Liver (tissue), 9 donors: ENCODE measurements around the gene ERP27. TPM values are rescaled to one million over a fixed set of nuclear protein-coding genes. Genes with fewer than 3 reads are reported as not detected.

ENCODE experiments used
- DNase-seq: peaks from one replicate; pipeline ENCODE4 v3.0.0-alpha.2; 2017; ENCODE audit warnings: low spot score
- H3K27ac ChIP-seq, 2 donors: one replicate each; pipeline ENCODE4 v1.7.0; 2013; ENCODE audit warnings: inconsistent platforms in 2 of 2, low read length in 2 of 2, control low read depth in 1 of 2, low read depth in 1 of 2, mild to moderate bottlenecking in 1 of 2
- H3K27me3 ChIP-seq, 4 donors: one replicate each; pipeline versions ENCODE4 v1.6.1 to v1.7.0; 2013; ENCODE audit warnings: low read length in 3 of 4, inconsistent platforms in 1 of 4, mild to moderate bottlenecking in 1 of 4, moderate library complexity in 1 of 4; ENCODE audit not compliant: control insufficient read depth in 4 of 4, insufficient read depth in 4 of 4
- H3K36me3 ChIP-seq, 4 donors: one replicate each; pipeline versions ENCODE4 v1.6.1 to v1.7.0; 2013; ENCODE audit warnings: low read length in 3 of 4, mild to moderate bottlenecking in 3 of 4, low read depth in 1 of 4, moderate library complexity in 1 of 4; ENCODE audit not compliant: control insufficient read depth in 4 of 4, insufficient read depth in 3 of 4
- H3K4me1 ChIP-seq, 4 donors: one replicate each; pipeline versions ENCODE4 v1.6.1 to v1.7.0; 2013; ENCODE audit warnings: low read length in 3 of 4, mild to moderate bottlenecking in 3 of 4, moderate library complexity in 1 of 4; ENCODE audit not compliant: control insufficient read depth in 4 of 4, insufficient read depth in 4 of 4
- H3K4me3 ChIP-seq, 3 donors: one replicate each; pipeline versions ENCODE4 v1.6.1 to v1.7.0; 2013; ENCODE audit warnings: low read length in 3 of 3, control low read depth in 1 of 3, low read depth in 1 of 3, mild to moderate bottlenecking in 1 of 3
- H3K9ac ChIP-seq, 2 donors: one replicate each; pipeline ENCODE4 v1.7.0; 2013; ENCODE audit warnings: low read length in 2 of 2, mild to moderate bottlenecking in 2 of 2, moderate library complexity in 2 of 2, control low read depth in 1 of 2, low read depth in 1 of 2
- H3K9me3 ChIP-seq, 4 donors: one replicate each; pipeline versions ENCODE4 v1.6.1 to v1.7.0; 2013; ENCODE audit warnings: low read length in 3 of 4; ENCODE audit not compliant: control insufficient read depth in 4 of 4
- CTCF ChIP-seq: fragments of 150-350 bp; IDR thresholded peaks from 2 replicates; pipeline ENCODE4 v1.5.1; 2017; ENCODE audit warnings: improper control_type of control experiment, low read depth, low read length; ENCODE audit not compliant: missing input control
- FOXA1 ChIP-seq: IDR thresholded peaks from 2 replicates; pipeline ENCODE4 v1.6.1; 2016; ENCODE audit warnings: antibody characterized with exemption
- GABPA ChIP-seq, 2 donors: IDR thresholded peaks in 1 of 2; conservative IDR thresholded peaks in 1 of 2; 2 replicates each; pipeline ENCODE4 v1.6.1; 2016; ENCODE audit warnings: antibody characterized with exemption in 2 of 2, mild to moderate bottlenecking in 1 of 2, moderate library complexity in 1 of 2
- HNF4A ChIP-seq, 2 donors: conservative IDR thresholded peaks; 2 replicates each; pipeline ENCODE4 v1.6.1; 2016; ENCODE audit warnings: antibody characterized with exemption in 2 of 2, mild to moderate bottlenecking in 2 of 2
- HNF4G ChIP-seq: IDR thresholded peaks from 2 replicates; pipeline ENCODE4 v1.6.1; 2016; ENCODE audit warnings: antibody characterized with exemption
- MAX ChIP-seq: IDR thresholded peaks from 2 replicates; pipeline ENCODE4 v1.6.1; 2016; ENCODE audit warnings: antibody characterized with exemption
- RAD21 ChIP-seq, 2 donors: IDR thresholded peaks; 2 replicates each; pipeline ENCODE4 v1.6.1; 2016; ENCODE audit warnings: antibody characterized with exemption in 2 of 2, mild to moderate bottlenecking in 2 of 2
- REST ChIP-seq: IDR thresholded peaks from 2 replicates; pipeline ENCODE4 v1.6.1; 2016; ENCODE audit warnings: antibody characterized with exemption, mild to moderate bottlenecking
- RXRA ChIP-seq, 2 donors: IDR thresholded peaks; 2 replicates each; pipeline ENCODE4 v1.6.1; 2017 to 2018; ENCODE audit warnings: antibody characterized with exemption in 2 of 2, mild to moderate bottlenecking in 1 of 2
- SP1 ChIP-seq: IDR thresholded peaks from 2 replicates; pipeline ENCODE4 v1.6.1; 2018; ENCODE audit warnings: antibody characterized with exemption, mild to moderate bottlenecking
- YY1 ChIP-seq: IDR thresholded peaks from 2 replicates; pipeline ENCODE4 v1.6.1; 2016; ENCODE audit warnings: antibody characterized with exemption, mild to moderate bottlenecking
- ZBTB33 ChIP-seq: IDR thresholded peaks from 2 replicates; pipeline ENCODE4 v1.6.1; 2016; ENCODE audit warnings: antibody characterized with exemption
- WGBS: extraction: QIAGEN DNeasy Blood & Tissue Kit; methylation state at CpG from one replicate; pipeline ENCODE4 v1.1.7; 2013; 5-methylcytosine and 5-hydroxymethylcytosine counted together
- polyA plus RNA-seq, 2 donors: library from polyadenylated mRNA; stranded (reverse) in 1 of 2; unstranded in 1 of 2; fragments of 200-250 nt in 1 of 2; fragments of >200 nt in 1 of 2; fragmentation: Nextera tagmentation in 1 of 2; extraction: Ambion mirVana in 1 of 2; gene quantifications; one replicate each; pipeline versions ENCODE4 v1.2.1 to v1.2.3, GENCODE V29; 2013 to 2015
- total RNA-seq, 2 donors: library from RNA; depleted of rRNA; stranded (reverse); fragments of >200 nt; gene quantifications; one replicate each; pipeline ENCODE4 v1.2.3, GENCODE V29; 2014
- donor health status: healthy.
- donor health status: healthy.
- donor health status: healthy.
- donor health status: healthy.
- donor health status: healthy.

ERP27 gene
- total and polyA plus RNA-seq, 4 donors: 0.14 to 5.8 (median 0.51) TPM

- no peaks in the 10 kb centered on the region for H3K9me3 ChIP-seq
- no peak for DNase-seq
- peak overlapping the region; percentile 63 to 88 for H3K27ac ChIP-seq
- H3K4me1 ChIP-seq: peaks cover 0 to 2% (median 0%) of the 10 kb centered on the region in 4 donors
- no peaks in the 10 kb centered on the region for H3K27me3 ChIP-seq
- TF ChIP-seq YY1 (peak; percentile 68), HNF4A (conservative IDR thresholded peaks at IDR 0.05) (no peak), SP1 (no peak), FOXA1 (no peak), ZBTB33 (no peak), RXRA (IDR thresholded peaks at IDR 0.05) (no peak), RAD21 (IDR thresholded peaks at IDR 0.05) (no peak), HNF4G (no peak), CTCF (no peak)
- H3K9ac ChIP-seq: peak overlapping the region in 1 of 2 donors; percentile 64
- H3K4me3 ChIP-seq: no peak overlapping the region
- H3K36me3 ChIP-seq: no peaks in the 10 kb centered on the region
- WGBS: 74% methylated on average over 3 of the region's 3 CpGs
These were observed 23.8 kb upstream of the ERP27 start for GRCh38 chr12:14962153-14962539.

- peak; percentile 47 for DNase-seq
- Histone ChIP-seq H3K36me3 (no peaks in the 10 kb centered on the region), H3K9me3 (no peaks in the 10 kb centered on the region), H3K4me3 (peak within 1 kb of the TSS; percentile 30 to 62 (median 37)), H3K27me3 (no peaks in the 10 kb centered on the region), H3K9ac (peak within 1 kb of the TSS; percentile 1 to 80), H3K27ac (peak within 1 kb of the TSS; percentile 63 to 88), H3K4me1 (peaks cover 0 to 2% (median 0%) of the 10 kb centered on the region in 4 donors)
- 51% methylated on average over 14 of the region's 14 CpGs for WGBS
- TF ChIP-seq GABPA (IDR thresholded peaks at IDR 0.05 in 1 of 2, conservative IDR thresholded peaks at IDR 0.05 in 1 of 2): peak in 1 of 2 donors; percentile 18
- no peak for TF ChIP-seq REST
- no peak for TF ChIP-seq HNF4G
- TF ChIP-seq MAX: peak; percentile 22
These were observed 23.3 kb upstream of the ERP27 start, which contains the start of gene ARHGDIB for GRCh38 chr12:14961466-14962152. TSS of gene ARHGDIB (minus strand) at chr12:14961601. CDS start at chr12:14950712, 10,889 bp downstream.
